HG03045 (cell line): ENCODE measurements around the gene MYCBPAP.

Experiments used
- ATAC-seq: cut with Tn5 transposase; IDR thresholded peaks from one replicate; pipeline ENCODE4 v1.9.1; 2021; ENCODE audit warnings: mild to moderate bottlenecking, moderate library complexity; ENCODE audit not compliant: unreplicated experiment

Gene MYCBPAP

DNA sequence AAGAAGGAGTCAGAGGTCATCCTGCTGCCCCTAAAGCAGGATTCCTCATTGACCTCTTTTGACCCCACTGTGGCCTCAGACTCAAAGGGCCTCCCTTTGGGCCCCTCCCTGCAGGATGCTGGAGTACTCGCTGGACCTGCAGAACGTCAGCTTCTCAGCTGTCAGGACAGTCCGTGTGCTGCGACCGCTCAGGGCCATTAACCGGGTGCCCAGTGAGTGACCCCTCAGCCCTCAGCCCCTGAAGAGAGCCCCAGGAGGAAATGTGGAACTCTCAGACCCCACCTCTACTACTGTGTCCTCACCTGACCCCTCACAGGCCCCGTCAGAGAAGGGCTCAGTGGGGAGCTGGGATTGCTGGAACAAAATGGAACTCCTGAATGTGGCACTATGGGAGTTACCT is 61.4 kb downstream of the MYCBPAP start:
- ATAC-seq, result no peak

DNA sequence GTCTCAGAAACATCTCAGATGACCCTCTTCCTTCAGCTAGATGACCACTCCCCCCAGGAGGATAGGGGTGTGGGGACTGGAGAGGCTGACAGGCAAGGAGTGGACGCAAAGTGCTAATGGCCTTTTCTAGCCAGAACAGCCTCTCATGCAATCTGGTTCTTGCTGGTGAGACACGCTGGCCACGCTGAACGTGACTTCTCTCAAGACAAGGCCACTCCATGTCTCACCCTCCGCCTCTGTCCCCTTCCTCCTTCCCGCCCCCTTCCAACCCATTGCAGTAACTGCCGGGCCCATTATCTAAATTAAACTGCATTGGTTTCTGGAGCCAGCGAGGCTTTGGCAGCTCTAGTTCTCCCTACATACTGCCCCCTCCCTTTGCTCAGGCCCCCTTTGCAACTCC is 61.8 kb downstream of the MYCBPAP start:
- ATAC-seq, result no peak

DNA sequence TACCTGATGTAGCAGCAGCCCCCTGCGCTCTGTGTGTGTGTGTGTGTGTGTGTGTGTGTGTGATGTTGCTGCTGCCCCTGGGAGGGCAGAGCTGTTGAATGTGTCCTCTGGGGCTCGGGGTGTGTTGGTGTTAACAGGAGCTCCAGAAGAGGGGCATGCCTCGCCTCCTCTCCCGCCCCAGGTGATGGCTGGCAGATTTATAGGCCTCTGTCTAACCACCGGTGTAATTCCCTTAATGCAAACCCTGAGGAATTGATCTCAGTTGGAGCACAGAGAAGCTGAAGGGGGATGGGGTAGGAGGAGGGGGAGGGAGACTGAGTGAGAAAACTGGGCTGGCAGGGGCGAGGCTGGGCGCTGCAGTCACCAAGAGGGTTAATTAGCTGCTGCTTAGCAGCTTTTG is 62.3 kb downstream of the MYCBPAP start:
- ATAC-seq, result no peak

DNA sequence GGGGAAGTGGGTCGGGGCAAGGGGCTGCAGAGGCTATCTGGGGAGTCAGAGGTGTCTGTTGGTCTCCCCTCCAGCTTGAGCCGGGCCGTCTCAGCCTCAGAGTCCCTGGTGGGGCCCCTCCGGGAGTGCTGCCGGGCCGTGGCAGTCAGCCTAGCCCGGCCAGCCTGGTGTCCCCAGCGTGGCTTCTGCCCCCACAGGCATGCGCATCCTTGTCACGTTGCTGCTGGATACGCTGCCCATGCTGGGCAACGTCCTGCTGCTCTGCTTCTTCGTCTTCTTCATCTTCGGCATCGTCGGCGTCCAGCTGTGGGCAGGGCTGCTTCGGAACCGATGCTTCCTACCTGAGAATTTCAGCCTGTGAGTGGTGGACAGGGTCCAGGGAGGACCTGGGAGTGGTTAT is 63.4 kb downstream of the MYCBPAP start:
- no peak for ATAC-seq

DNA sequence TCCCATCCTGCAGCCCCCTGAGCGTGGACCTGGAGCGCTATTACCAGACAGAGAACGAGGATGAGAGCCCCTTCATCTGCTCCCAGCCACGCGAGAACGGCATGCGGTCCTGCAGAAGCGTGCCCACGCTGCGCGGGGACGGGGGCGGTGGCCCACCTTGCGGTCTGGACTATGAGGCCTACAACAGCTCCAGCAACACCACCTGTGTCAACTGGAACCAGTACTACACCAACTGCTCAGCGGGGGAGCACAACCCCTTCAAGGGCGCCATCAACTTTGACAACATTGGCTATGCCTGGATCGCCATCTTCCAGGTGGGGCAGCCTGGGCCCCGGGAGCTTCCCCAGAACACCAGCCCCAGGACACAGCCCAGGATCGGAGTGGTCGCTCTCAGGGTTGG is 64.3 kb downstream of the MYCBPAP start:
- no peak for ATAC-seq

DNA sequence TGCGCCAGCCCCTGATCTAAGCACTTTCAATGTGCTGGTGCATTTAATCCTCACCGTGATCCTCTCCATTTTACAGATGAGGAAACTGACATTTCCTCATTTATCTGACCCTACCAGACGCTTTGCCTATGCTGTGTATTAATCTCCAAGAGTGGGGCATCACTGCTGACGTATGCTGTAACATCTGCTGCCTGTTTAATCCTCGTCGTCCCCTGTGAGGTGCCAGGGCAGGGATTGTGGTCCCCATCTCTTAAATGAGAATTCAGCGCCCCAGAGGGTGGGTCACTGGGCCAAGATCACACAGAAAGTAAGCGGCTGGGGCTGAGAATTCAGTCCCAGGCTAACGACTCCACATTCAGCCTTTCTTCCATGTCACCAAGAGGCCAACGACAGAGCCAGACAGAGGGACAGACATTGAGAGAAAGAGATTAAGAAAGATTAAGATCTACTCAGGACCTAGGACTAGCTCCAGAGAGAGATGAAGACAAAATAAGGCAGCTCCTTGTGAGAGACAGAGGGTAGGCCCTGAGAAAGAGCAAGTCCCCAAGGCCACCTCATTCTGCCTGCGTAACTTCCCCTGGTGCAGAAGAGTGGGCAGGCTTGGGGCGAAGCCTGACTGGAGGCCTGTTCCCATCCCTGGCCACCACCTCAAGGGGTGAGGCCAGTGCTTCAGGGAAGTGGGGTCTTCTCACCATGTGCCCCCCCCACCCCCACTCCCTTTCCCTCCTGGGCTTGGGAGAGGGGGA is 65.8 kb downstream of the MYCBPAP start:
- no peak for ATAC-seq

DNA sequence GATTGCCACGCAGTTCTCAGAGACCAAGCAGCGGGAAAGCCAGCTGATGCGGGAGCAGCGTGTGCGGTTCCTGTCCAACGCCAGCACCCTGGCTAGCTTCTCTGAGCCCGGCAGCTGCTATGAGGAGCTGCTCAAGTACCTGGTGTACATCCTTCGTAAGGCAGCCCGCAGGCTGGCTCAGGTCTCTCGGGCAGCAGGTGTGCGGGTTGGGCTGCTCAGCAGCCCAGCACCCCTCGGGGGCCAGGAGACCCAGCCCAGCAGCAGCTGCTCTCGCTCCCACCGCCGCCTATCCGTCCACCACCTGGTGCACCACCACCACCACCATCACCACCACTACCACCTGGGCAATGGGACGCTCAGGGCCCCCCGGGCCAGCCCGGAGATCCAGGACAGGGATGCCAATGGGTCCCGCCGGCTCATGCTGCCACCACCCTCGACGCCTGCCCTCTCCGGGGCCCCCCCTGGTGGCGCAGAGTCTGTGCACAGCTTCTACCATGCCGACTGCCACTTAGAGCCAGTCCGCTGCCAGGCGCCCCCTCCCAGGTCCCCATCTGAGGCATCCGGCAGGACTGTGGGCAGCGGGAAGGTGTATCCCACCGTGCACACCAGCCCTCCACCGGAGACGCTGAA is 67.5 kb downstream of the MYCBPAP start:
- no peak for ATAC-seq

DNA sequence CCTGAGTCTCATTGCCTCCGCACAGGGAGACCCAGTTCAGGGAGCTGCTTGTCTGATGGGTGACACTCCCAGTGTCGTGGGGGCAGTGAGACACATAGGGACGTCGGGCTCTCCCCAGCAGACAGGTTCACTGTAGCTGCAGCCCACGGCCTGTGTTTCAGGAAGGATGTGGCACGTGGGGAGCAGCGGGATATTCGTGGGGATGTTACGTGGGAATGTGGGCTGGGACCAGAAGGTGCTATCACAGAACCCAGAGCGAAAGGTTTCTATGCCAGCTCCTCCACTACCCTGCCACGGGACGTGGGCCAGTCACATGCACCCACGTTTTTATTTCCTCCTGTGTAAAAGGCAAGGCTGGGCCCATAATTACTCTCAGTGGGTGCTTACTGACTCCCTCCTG is 68.6 kb downstream of the MYCBPAP start:
- no peak for ATAC-seq

DNA sequence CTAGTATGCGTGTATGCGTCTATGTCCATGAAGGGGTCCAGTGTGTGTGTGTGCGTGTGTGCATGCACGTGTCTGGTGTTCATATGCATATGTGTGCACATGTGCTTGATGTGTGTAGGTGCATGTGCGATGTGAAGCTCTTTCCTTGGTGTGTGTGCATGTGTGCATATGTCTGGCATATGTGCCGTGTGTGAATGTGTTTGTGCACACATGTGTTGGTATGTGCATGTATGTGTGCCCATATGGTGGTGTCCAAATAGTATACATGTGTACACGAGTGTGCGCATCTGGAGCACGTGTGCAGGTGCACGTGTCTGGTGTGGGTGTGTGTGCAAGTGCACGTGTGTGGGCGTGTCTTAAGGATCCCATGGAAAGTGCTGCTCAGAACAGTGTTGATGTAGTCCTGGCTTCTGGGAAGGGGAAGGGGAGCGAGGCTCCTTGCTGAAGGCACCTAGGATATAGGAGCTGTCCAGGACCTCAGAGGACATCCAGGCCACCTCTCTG is 69.3 kb downstream of the MYCBPAP start:
- no peak for ATAC-seq

DNA sequence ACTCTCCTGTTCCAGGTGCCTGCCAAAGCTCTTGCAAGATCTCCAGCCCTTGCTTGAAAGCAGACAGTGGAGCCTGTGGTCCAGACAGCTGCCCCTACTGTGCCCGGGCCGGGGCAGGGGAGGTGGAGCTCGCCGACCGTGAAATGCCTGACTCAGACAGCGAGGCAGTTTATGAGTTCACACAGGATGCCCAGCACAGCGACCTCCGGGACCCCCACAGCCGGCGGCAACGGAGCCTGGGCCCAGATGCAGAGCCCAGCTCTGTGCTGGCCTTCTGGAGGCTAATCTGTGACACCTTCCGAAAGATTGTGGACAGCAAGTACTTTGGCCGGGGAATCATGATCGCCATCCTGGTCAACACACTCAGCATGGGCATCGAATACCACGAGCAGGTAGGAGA is 69.9 kb downstream of the MYCBPAP start:
- ATAC-seq, result no peak

DNA sequence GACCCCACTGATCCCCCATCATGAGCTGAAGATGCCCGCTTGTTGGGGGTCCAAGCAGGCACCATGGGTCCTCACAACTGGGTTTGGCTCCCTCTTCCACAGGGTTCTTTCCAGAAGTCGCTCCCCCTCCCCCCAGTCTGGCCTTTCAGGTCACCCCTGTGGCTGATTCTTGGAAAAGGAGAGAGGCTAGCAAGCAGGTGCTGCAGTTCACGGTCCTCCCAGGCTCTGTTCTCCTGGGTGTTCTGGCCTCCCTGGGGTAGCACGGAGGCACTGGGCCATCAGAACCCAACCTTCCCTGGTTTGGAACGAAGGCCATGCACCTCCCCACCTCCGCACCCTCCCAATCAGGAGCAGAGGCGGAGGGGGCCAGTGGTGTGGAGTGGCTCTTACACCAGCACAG is 71.2 kb downstream of the MYCBPAP start:
- ATAC-seq, result no peak

DNA sequence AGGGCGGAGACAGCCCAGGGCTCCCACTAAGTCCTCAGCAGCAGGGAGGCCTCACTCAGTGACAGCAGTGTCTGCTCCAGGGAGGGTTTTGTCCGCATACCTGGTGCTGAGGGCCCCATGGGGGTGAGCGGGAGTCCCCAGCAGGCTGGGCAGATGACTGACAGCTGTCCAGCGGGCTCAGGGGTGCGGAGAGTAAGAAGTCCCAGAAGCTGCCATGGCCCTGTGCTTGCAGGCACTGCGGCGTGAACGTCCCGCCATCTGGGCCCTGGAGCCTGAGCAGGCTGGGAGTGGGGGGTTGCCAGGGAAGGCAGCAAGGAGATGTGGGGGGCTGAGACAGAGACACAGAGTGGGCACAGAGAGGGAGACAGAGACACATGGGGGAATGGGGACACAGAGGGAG is 72.4 kb downstream of the MYCBPAP start:
- ATAC-seq, result no peak
